Right cardiac atrium (tissue), 5 donors: Measurements from ENCODE around the gene KIAA0513. TPM values are rescaled to one million over a fixed set of nuclear protein-coding genes. Genes with fewer than 3 reads are reported as not detected.

Experiments
- ATAC-seq, 2 donors: fragments of 200-7000 bp; cut with Tn5 transposase; one replicate each; pipeline versions ENCODE4 v1.8.0 to v1.9.1; 2020; ENCODE audit warnings: moderate library complexity in 2 of 2, mild to moderate bottlenecking in 1 of 2
- DNase-seq, 3 donors: peaks; one replicate each; pipeline ENCODE4 v3.0.0-alpha.2; 2020
- H3K27ac ChIP-seq: one replicate; pipeline ENCODE4 v1.5.1; 2013; ENCODE audit warnings: mild to moderate bottlenecking, low read length, control low read depth, moderate library complexity
- H3K27me3 ChIP-seq: one replicate; pipeline ENCODE4 v1.6.1; 2013; ENCODE audit not compliant: control insufficient read depth, insufficient read depth
- H3K4me1 ChIP-seq: one replicate; pipeline ENCODE4 v1.6.1; 2013; ENCODE audit warnings: low read length; ENCODE audit not compliant: control insufficient read depth, insufficient read depth
- H3K4me3 ChIP-seq: one replicate; pipeline ENCODE4 v1.5.1; 2013; ENCODE audit warnings: low read length, control low read depth
- H3K9me3 ChIP-seq: one replicate; pipeline ENCODE4 v1.6.1; 2013; ENCODE audit warnings: low read length; ENCODE audit not compliant: control insufficient read depth
- WGBS: extraction: QIAGEN DNeasy Blood & Tissue Kit; methylation state at CpG from one replicate; pipeline ENCODE4 v1.1.7; 2013; 5-methylcytosine and 5-hydroxymethylcytosine counted together
- intact Hi-C, 4 donors: fragments of 100-400 bp; cut with DNase I; formaldehyde crosslinking; loops; one replicate each; pipeline versions ENCODE4 v1.11.0 to v1.14.0; 2022 to 2023
- polyA plus RNA-seq: library from polyadenylated mRNA; stranded (reverse); fragments of 200-250 nt; gene quantifications from one replicate; pipeline ENCODE4 v1.2.3, GENCODE V29; 2013
- total RNA-seq, 4 donors: library from RNA; stranded (reverse); fragmentation: NEBNext Ultra II Directional; extraction: Animal tissue kit (Norgen Biotek cat#: 25700); gene quantifications; one replicate each; pipeline ENCODE4 v1.2.1, GENCODE V29; 2021
- donor health status: healthy with polysubstance abuse.
- donor health status: DM: no; HTN: yes; CAD: no.
- donor health status: DM: no; HTN: no; CAD: no.
- donor health status: DM: no; HTN: yes; CAD: no; lungs with severe emphysema.
- donor health status: DM: yes; HTN: yes; CAD: no.

The KIAA0513 gene
- total and polyA plus RNA-seq, 5 donors, result 6.7 to 13.5 (median 12.2) TPM

GRCh38 chr16:85128079-85128837, 100.7 kb downstream of the KIAA0513 start:
- DNase-seq (peak in 1 of 3 donors; percentile 22), ATAC-seq (no peak)
- no peaks in the 10 kb centered on the region for H3K27me3 ChIP-seq
- intact Hi-C loops, result loop anchor here in 2 of 4 donors (5.0 to 10.0 kb wide), 2 partner anchors 44 to 47 kb away; no protein-coding TSS in a partner anchor
- no peaks in the 10 kb centered on the region for H3K9me3 ChIP-seq
- H3K27ac ChIP-seq, result no peak overlapping the region
- H3K4me1 ChIP-seq, result peaks cover 8% of the 10 kb centered on the region
- H3K4me3 ChIP-seq, result no peak overlapping the region
- 87% methylated on average over 9 of the region's 9 CpGs for WGBS

GRCh38 chr16:85129876-85130704, 102.5 kb downstream of the KIAA0513 start:
- Histone ChIP-seq H3K4me3 (no peak overlapping the region), H3K9me3 (no peaks in the 10 kb centered on the region), H3K4me1 (peaks cover 9% of the 10 kb centered on the region), H3K27ac (peak overlapping the region; percentile 79), H3K27me3 (no peaks in the 10 kb centered on the region)
- intact Hi-C loops, result loop anchor here in 3 of 4 donors (5.0 to 10.0 kb wide), 3 partner anchors 42 to 55 kb away; no protein-coding TSS in a partner anchor
- ATAC-seq (peak; percentile 9 to 50), DNase-seq (peak; percentile 39 to 83 (median 77))
- 40% methylated on average over 15 of the region's 15 CpGs for WGBS

- Histone ChIP-seq H3K9me3 (no peaks in the 10 kb centered on the region), H3K27ac (peak overlapping the region; percentile 79), H3K4me3 (no peak overlapping the region), H3K27me3 (no peaks in the 10 kb centered on the region), H3K4me1 (peaks cover 9% of the 10 kb centered on the region)
- WGBS, result 38% methylated on average over 5 of the region's 5 CpGs
- ATAC-seq (peak; percentile 27 to 61), DNase-seq (no peak)
- intact Hi-C loops, result loop anchor here in 1 of 4 donors (10.0 kb wide), 1 partner anchor 56 kb away; no protein-coding TSS in a partner anchor
Observed at GRCh38 chr16:85130705-85131028, 103.1 kb downstream of the KIAA0513 start.

- H3K4me1 ChIP-seq, result peaks cover 15% of the 10 kb centered on the region
- intact Hi-C loops, result loop anchor here in 1 of 4 donors (10.0 kb wide), 1 partner anchor 58 kb away; no protein-coding TSS in a partner anchor
- no peak overlapping the region for H3K4me3 ChIP-seq
- H3K27me3 ChIP-seq, result no peaks in the 10 kb centered on the region
- no peak overlapping the region for H3K27ac ChIP-seq
- no peaks in the 10 kb centered on the region for H3K9me3 ChIP-seq
- 96% methylated on average over 20 of the region's 20 CpGs for WGBS
- DNase-seq (no peak), ATAC-seq (no peak)
Observed at GRCh38 chr16:85132456-85133289, 105.1 kb downstream of the KIAA0513 start.

GRCh38 chr16:85133290-85133599, 105.7 kb downstream of the KIAA0513 start:
- peaks cover 15% of the 10 kb centered on the region for H3K4me1 ChIP-seq
- 98% methylated on average over 1 of the region's 1 CpG for WGBS
- intact Hi-C loops, result loop anchor here in 1 of 4 donors (10.0 kb wide), 1 partner anchor 58 kb away; no protein-coding TSS in a partner anchor

GRCh38 chr16:85134076-85134788, 106.6 kb downstream of the KIAA0513 start:
- no peaks in the 10 kb centered on the region for H3K27me3 ChIP-seq
- H3K4me3 ChIP-seq, result no peak overlapping the region
- peak in 1 of 2 donors; percentile 30 for ATAC-seq
- H3K27ac ChIP-seq, result no peak overlapping the region
- intact Hi-C loops, result loop anchor here in 1 of 4 donors (10.0 kb wide), 1 partner anchor 59 kb away; no protein-coding TSS in a partner anchor
- H3K4me1 ChIP-seq, result peaks cover 15% of the 10 kb centered on the region
- H3K9me3 ChIP-seq, result no peaks in the 10 kb centered on the region
- peak in 2 of 3 donors; percentile 59 to 65 for DNase-seq
- 85% methylated on average over 19 of the region's 19 CpGs for WGBS

More at GRCh38 chr16:85133290-85133599, 105.7 kb downstream of the KIAA0513 start:
- H3K27ac ChIP-seq, result no peak overlapping the region
- no peak overlapping the region for H3K4me3 ChIP-seq
- H3K9me3 ChIP-seq, result no peaks in the 10 kb centered on the region
- no peaks in the 10 kb centered on the region for H3K27me3 ChIP-seq
- DNase-seq (no peak), ATAC-seq (no peak)

- DNase-seq, result peak; percentile 68 to 85 (median 84)
Observed at GRCh38 chr16:85134789-85135142, 107.2 kb downstream of the KIAA0513 start.

GRCh38 chr16:85136213-85136701, 108.7 kb downstream of the KIAA0513 start:
- intact Hi-C loops, result loop anchor here in 1 of 4 donors (10.0 kb wide), 1 partner anchor 61 kb away; no protein-coding TSS in a partner anchor
- H3K9me3 ChIP-seq, result no peaks in the 10 kb centered on the region
- whole genome bisulfite sequencing, result 44% methylated on average over 12 of the region's 12 CpGs
- peak overlapping the region; percentile 61 for H3K27ac ChIP-seq
- ATAC-seq, result peak; percentile 2 to 22
- no peaks in the 10 kb centered on the region for H3K27me3 ChIP-seq
- DNase-seq, result peak in 2 of 3 donors; percentile 74 to 80
- H3K4me3 ChIP-seq, result no peak overlapping the region
- H3K4me1 ChIP-seq, result peaks cover 14% of the 10 kb centered on the region

More at GRCh38 chr16:85134789-85135142, 107.2 kb downstream of the KIAA0513 start:
- intact Hi-C loops, result loop anchor here in 1 of 4 donors (10.0 kb wide), 1 partner anchor 60 kb away; no protein-coding TSS in a partner anchor
- Histone ChIP-seq H3K4me1 (peaks cover 15% of the 10 kb centered on the region), H3K4me3 (no peak overlapping the region), H3K27ac (no peak overlapping the region), H3K9me3 (no peaks in the 10 kb centered on the region), H3K27me3 (no peaks in the 10 kb centered on the region)
- WGBS, result 68% methylated on average over 14 of the region's 14 CpGs
- peak in 1 of 2 donors; percentile 41 for ATAC-seq

- Histone ChIP-seq H3K27me3 (no peaks in the 10 kb centered on the region), H3K9me3 (no peaks in the 10 kb centered on the region), H3K4me1 (peaks cover 17% of the 10 kb centered on the region), H3K27ac (peak overlapping the region; percentile 61), H3K4me3 (no peak overlapping the region)
- DNase-seq (peak in 2 of 3 donors; percentile 68 to 77), ATAC-seq (peak; percentile 39 to 61)
- intact Hi-C loops, result loop anchor here in 1 of 4 donors (10.0 kb wide), 1 partner anchor 62 kb away; no protein-coding TSS in a partner anchor
- 42% methylated on average over 17 of the region's 17 CpGs for WGBS
Observed at GRCh38 chr16:85136702-85137322, 109.2 kb downstream of the KIAA0513 start.
